Tibial artery (tissue), 4 donors: Measurements from ENCODE around the gene CALD1.
A peak's percentile ranks its signal among the peaks of the same experiment; 100 is the strongest.

Source experiments
- DNase-seq, 2 donors: peaks; one replicate each; pipeline ENCODE4 v3.0.0-alpha.2; 2019
- H3K27ac ChIP-seq, 2 donors: fragments of 200-600 bp; sonication (generic) in 1 of 2; 1 replicate in 1 of 2; 2 replicates in 1 of 2; pipeline ENCODE4 v1.5.1; 2018 to 2019; ENCODE audit warnings: mild to moderate bottlenecking in 1 of 2
- H3K27me3 ChIP-seq, 2 donors: fragments of 200-600 bp; sonication (generic) in 1 of 2; one replicate each; pipeline versions ENCODE4 v1.5.1 to v1.6.0; 2016 to 2019
- H3K36me3 ChIP-seq, 3 donors: fragments of 200-600 bp; sonication (generic) in 2 of 3; one replicate each; pipeline ENCODE4 v1.5.1; 2016 to 2019; ENCODE audit warnings: mild to moderate bottlenecking in 2 of 3
- H3K4me1 ChIP-seq, 4 donors: fragments of 200-600 bp; sonication (generic) in 2 of 4; 1 replicate in 3 of 4; 2 replicates in 1 of 4; pipeline ENCODE4 v1.5.1; 2016 to 2019
- H3K4me3 ChIP-seq, 2 donors: fragments of 200-600 bp; sonication (generic) in 1 of 2; 1 replicate in 1 of 2; 2 replicates in 1 of 2; pipeline ENCODE4 v1.5.1; 2018 to 2019; ENCODE audit warnings: mild to moderate bottlenecking in 2 of 2
- H3K9me3 ChIP-seq, 3 donors: fragments of 200-600 bp; sonication (generic) in 1 of 3; one replicate each; pipeline ENCODE4 v1.5.1; 2016 to 2019
- CTCF ChIP-seq, 2 experiments: fragments of 200-600 bp in 1 of 2; fragments of 450-650 bp in 1 of 2; IDR thresholded peaks; one replicate each; pipeline ENCODE4 v1.5.1; 2017 to 2019; ENCODE audit warnings: antibody characterized with exemption in 2 of 2, mild to moderate bottlenecking in 1 of 2, moderate library complexity in 1 of 2
- intact Hi-C: fragments of 100-400 bp; cut with DNase I; formaldehyde crosslinking; loops from one replicate; pipeline ENCODE4 v1.15.0; 2023; ENCODE audit warnings: low total_unique reads

CALD1 gene

GRCh38 chr7:134783294-134784069 is 4.0 kb downstream of the CALD1 start:
- no peak for DNase-seq
- Histone ChIP-seq H3K27me3 (no peaks in the 10 kb centered on the region), H3K9me3 (no peaks in the 10 kb centered on the region), H3K27ac (peak overlapping the region; percentile 89 to 94), H3K36me3 (peaks cover 0 to 12% (median 0%) of the 10 kb centered on the region in 3 donors), H3K4me1 (peaks cover 0 to 65% (median 32%) of the 10 kb centered on the region in 4 donors), H3K4me3 (peak overlapping the region; percentile 67 to 70)
- intact Hi-C loops = loop anchor here (5.0 kb wide), 1 partner anchor 54 kb away; no protein-coding TSS in a partner anchor
- no peak for TF ChIP-seq CTCF (IDR thresholded peaks at IDR 0.05)

- DNase-seq = peak in 1 of 2 donors; percentile 41
- H3K4me1 ChIP-seq = peaks cover 0 to 69% (median 35%) of the 10 kb centered on the region in 4 donors
- H3K27ac ChIP-seq = peak overlapping the region; percentile 89 to 94
- no peak for TF ChIP-seq CTCF (IDR thresholded peaks at IDR 0.05)
- H3K36me3 ChIP-seq = peaks cover 0 to 12% (median 0%) of the 10 kb centered on the region in 3 donors
- no peaks in the 10 kb centered on the region for H3K9me3 ChIP-seq
- intact Hi-C loops = loop anchor here (5.0 kb wide), 1 partner anchor 53 kb away; no protein-coding TSS in a partner anchor
- H3K27me3 ChIP-seq = no peaks in the 10 kb centered on the region
- peak overlapping the region; percentile 67 to 70 for H3K4me3 ChIP-seq
Measured at GRCh38 chr7:134784251-134785049, 5.0 kb downstream of the CALD1 start.

GRCh38 chr7:134785842-134786241 is 6.4 kb downstream of the CALD1 start:
- H3K27ac ChIP-seq = peak overlapping the region; percentile 89 to 94
- H3K4me1 ChIP-seq = peaks cover 0 to 83% (median 41%) of the 10 kb centered on the region in 4 donors
- H3K9me3 ChIP-seq = no peaks in the 10 kb centered on the region
- no peaks in the 10 kb centered on the region for H3K27me3 ChIP-seq
- TF ChIP-seq CTCF (IDR thresholded peaks at IDR 0.05) = no peak
- DNase-seq = no peak
- peak overlapping the region in 1 of 2 donors; percentile 8 for H3K4me3 ChIP-seq
- peaks cover 0 to 12% (median 0%) of the 10 kb centered on the region in 3 donors for H3K36me3 ChIP-seq
- intact Hi-C loops = no loop called here

GRCh38 chr7:134787064-134787463 is 7.6 kb downstream of the CALD1 start:
- Histone ChIP-seq H3K27ac (peak overlapping the region; percentile 89 to 94), H3K36me3 (peaks cover 0 to 12% (median 0%) of the 10 kb centered on the region in 3 donors), H3K4me1 (peaks cover 0 to 95% (median 51%) of the 10 kb centered on the region in 4 donors), H3K4me3 (peak overlapping the region; percentile 16 to 26), H3K9me3 (no peaks in the 10 kb centered on the region), H3K27me3 (no peaks in the 10 kb centered on the region)
- intact Hi-C loops = no loop called here
- DNase-seq = no peak
- TF ChIP-seq CTCF (IDR thresholded peaks at IDR 0.05) = no peak

GRCh38 chr7:134787720-134788119 is 8.3 kb downstream of the CALD1 start:
- no peaks in the 10 kb centered on the region for H3K9me3 ChIP-seq
- H3K4me1 ChIP-seq = peaks cover 0 to 100% (median 55%) of the 10 kb centered on the region in 4 donors
- H3K27me3 ChIP-seq = no peaks in the 10 kb centered on the region
- no peak for TF ChIP-seq CTCF (IDR thresholded peaks at IDR 0.05)
- DNase-seq = no peak
- intact Hi-C loops = no loop called here
- peak overlapping the region; percentile 16 to 26 for H3K4me3 ChIP-seq
- peaks cover 0 to 12% (median 0%) of the 10 kb centered on the region in 3 donors for H3K36me3 ChIP-seq
- peak overlapping the region; percentile 89 to 94 for H3K27ac ChIP-seq
